Neural progenitor cell (in vitro differentiated cells): ENCODE results near the gene DAB2. TPM values are rescaled to one million over a fixed set of nuclear protein-coding genes. Genes with fewer than 3 reads are reported as not detected.

Source experiments
- DNase-seq: peaks from one replicate; pipeline ENCODE4 v3.0.0-alpha.2; 2016; ENCODE audit warnings: low spot score
- H2AFZ ChIP-seq: fragments of 200-600 bp; sonication (generic); replicated peaks from 2 replicates; pipeline ENCODE4 v1.6.1; 2016; ENCODE audit warnings: antibody characterized with exemption
- H3F3A ChIP-seq: fragments of 200-600 bp; sonication (generic); 2 replicates; pipeline ENCODE4 v1.6.1; 2016; ENCODE audit warnings: antibody characterized with exemption, low read depth
- H3K27ac ChIP-seq: fragments of 200-600 bp; sonication (generic); 2 replicates; pipeline ENCODE4 v1.5.1; 2016; ENCODE audit warnings: mild to moderate bottlenecking
- H3K27me3 ChIP-seq: fragments of 200-600 bp; sonication (generic); 2 replicates; pipeline ENCODE4 v1.6.1; 2016; ENCODE audit warnings: mild to moderate bottlenecking, moderate library complexity
- H3K36me3 ChIP-seq: fragments of 200-600 bp; sonication (generic); 2 replicates; pipeline ENCODE4 v1.5.1; 2016
- H3K4me1 ChIP-seq: fragments of 200-600 bp; sonication (generic); 2 replicates; pipeline ENCODE4 v1.6.1; 2016; ENCODE audit warnings: mixed run types
- H3K4me2 ChIP-seq: fragments of 200-600 bp; sonication (generic); 2 replicates; pipeline ENCODE4 v1.6.1; 2016
- H3K4me3 ChIP-seq: fragments of 200-600 bp; sonication (generic); 2 replicates; pipeline ENCODE4 v1.5.1; 2016
- H3K79me2 ChIP-seq: fragments of 200-600 bp; sonication (generic); 2 replicates; pipeline ENCODE4 v1.6.1; 2016; ENCODE audit warnings: low read depth
- H3K9ac ChIP-seq: fragments of 200-600 bp; sonication (generic); 2 replicates; pipeline ENCODE4 v1.6.1; 2016
- H3K9me3 ChIP-seq: fragments of 200-600 bp; sonication (generic); 2 replicates; pipeline ENCODE4 v1.5.1; 2016; ENCODE audit warnings: low read depth
- H4K20me1 ChIP-seq: fragments of 200-600 bp; sonication (generic); 2 replicates; pipeline ENCODE4 v1.6.1; 2016; ENCODE audit warnings: low read depth
- H3K27ac Mint-ChIP-seq: 3 replicates; pipeline ENCODE4 v1.8.0; 2021; ENCODE audit warnings: mixed read lengths
- H3K27me3 Mint-ChIP-seq: 2 replicates; pipeline ENCODE4 v1.8.0; 2022; ENCODE audit warnings: low read depth, mild to moderate bottlenecking, inconsistent platforms, moderate library complexity, mixed read lengths; ENCODE audit not compliant: insufficient read depth
- H3K36me3 Mint-ChIP-seq: 3 replicates; pipeline ENCODE4 v1.8.0; 2021; ENCODE audit warnings: mixed read lengths
- H3K4me1 Mint-ChIP-seq: 3 replicates; pipeline ENCODE4 v1.8.0; 2021; ENCODE audit warnings: mixed read lengths
- H3K4me3 Mint-ChIP-seq: 3 replicates; pipeline ENCODE4 v1.8.0; 2021; ENCODE audit warnings: mild to moderate bottlenecking, moderate library complexity, mixed read lengths
- H3K9me3 Mint-ChIP-seq: 3 replicates; pipeline ENCODE4 v1.8.0; 2020; ENCODE audit warnings: mixed read lengths
- CTCF ChIP-seq: fragments of 200-600 bp; sonication (generic); IDR thresholded peaks from 2 replicates; pipeline ENCODE4 v1.5.1; 2017; ENCODE audit warnings: antibody characterized with exemption, mild to moderate bottlenecking
- EZH2 ChIP-seq: fragments of 200-600 bp; sonication (generic); IDR thresholded peaks from 2 replicates; pipeline ENCODE4 v1.6.1; 2017; ENCODE audit warnings: antibody characterized with exemption, mild to moderate bottlenecking, moderate library complexity
- EZH2phosphoT487 ChIP-seq: fragments of 200-600 bp; sonication (generic); IDR thresholded peaks from 2 replicates; pipeline ENCODE4 v1.6.1; 2017; ENCODE audit warnings: antibody characterized with exemption
- total RNA-seq: library from RNA; depleted of rRNA; stranded (reverse); fragments of >200 nt; gene quantifications from 2 replicates; pipeline ENCODE4 v1.2.3, GENCODE V29; 2015; ENCODE audit warnings: low replicate concordance

DAB2 gene
- total RNA-seq, 1 donor from 2014 or later, result 9.9 TPM

- TF ChIP-seq CTCF (no peak), EZH2 (no peak), EZH2phosphoT487 (no peak)
- Mint-ChIP-seq H3K4me3 (no peak overlapping the region), H3K27ac (no peak overlapping the region), H3K36me3 (no peaks in the 10 kb centered on the region), H3K27me3 (peaks cover 2% of the 10 kb centered on the region), H3K4me1 (no peaks in the 10 kb centered on the region), H3K9me3 (no peaks in the 10 kb centered on the region)
- H3K27ac ChIP-seq, result no peak overlapping the region
- no peaks in the 10 kb centered on the region for H4K20me1 ChIP-seq
- H3K27me3 ChIP-seq, result no peaks in the 10 kb centered on the region
- H3K36me3 ChIP-seq, result no peaks in the 10 kb centered on the region
- H3K4me3 ChIP-seq, result no peak overlapping the region
- H3K4me1 ChIP-seq, result no peaks in the 10 kb centered on the region
- H2AFZ ChIP-seq, result no peak overlapping the region
- no peaks in the 10 kb centered on the region for H3K9me3 ChIP-seq
- H3K79me2 ChIP-seq, result no peaks in the 10 kb centered on the region
- no peak overlapping the region for H3K4me2 ChIP-seq
- no peaks in the 10 kb centered on the region for H3F3A ChIP-seq
- DNase-seq, result no peak
- H3K9ac ChIP-seq, result no peak overlapping the region
These were observed 57.1 kb downstream of the DAB2 start for GRCh38 chr5:39367711-39368110.

- H4K20me1 ChIP-seq, result no peaks in the 10 kb centered on the region
- no peak within 1 kb of the TSS for H3K27ac ChIP-seq
- DNase-seq, result no peak
- H3F3A ChIP-seq, result no peaks in the 10 kb centered on the region
- Mint-ChIP-seq H3K4me3 (no peak within 1 kb of the TSS), H3K36me3 (no peaks in the 10 kb centered on the region), H3K27ac (no peak within 1 kb of the TSS), H3K27me3 (peaks cover 2% of the 10 kb centered on the region), H3K4me1 (no peaks in the 10 kb centered on the region), H3K9me3 (no peaks in the 10 kb centered on the region)
- no peak within 1 kb of the TSS for H3K4me3 ChIP-seq
- no peak within 1 kb of the TSS for H3K4me2 ChIP-seq
- no peaks in the 10 kb centered on the region for H3K9me3 ChIP-seq
- no peaks in the 10 kb centered on the region for H3K27me3 ChIP-seq
- no peaks in the 10 kb centered on the region for H3K36me3 ChIP-seq
- no peak within 1 kb of the TSS for H2AFZ ChIP-seq
- H3K4me1 ChIP-seq, result no peaks in the 10 kb centered on the region
- no peaks in the 10 kb centered on the region for H3K79me2 ChIP-seq
- TF ChIP-seq CTCF, result no peak
- TF ChIP-seq EZH2, result no peak
- TF ChIP-seq EZH2phosphoT487, result no peak
- H3K9ac ChIP-seq, result no peak within 1 kb of the TSS
These were observed 60.4 kb downstream of the DAB2 start, which contains the start of gene C9 for GRCh38 chr5:39364367-39364766. Gene C9, minus strand, starts transcription at chr5:39364495. Its CDS starts 31 bp downstream, at chr5:39364464.

GRCh38 chr5:39363217-39363616 lies 61.6 kb downstream of the DAB2 start:
- no peaks in the 10 kb centered on the region for H3K27me3 ChIP-seq
- TF ChIP-seq CTCF (no peak), EZH2 (no peak), EZH2phosphoT487 (no peak)
- Mint-ChIP-seq H3K4me3 (no peak overlapping the region), H3K9me3 (no peaks in the 10 kb centered on the region), H3K36me3 (no peaks in the 10 kb centered on the region), H3K27me3 (peaks cover 2% of the 10 kb centered on the region), H3K27ac (no peak overlapping the region), H3K4me1 (no peaks in the 10 kb centered on the region)
- no peaks in the 10 kb centered on the region for H3K79me2 ChIP-seq
- no peak overlapping the region for H3K4me3 ChIP-seq
- H3K9me3 ChIP-seq, result no peaks in the 10 kb centered on the region
- H3K4me1 ChIP-seq, result no peaks in the 10 kb centered on the region
- no peak overlapping the region for H2AFZ ChIP-seq
- DNase-seq, result no peak
- H3K4me2 ChIP-seq, result no peak overlapping the region
- no peaks in the 10 kb centered on the region for H4K20me1 ChIP-seq
- H3F3A ChIP-seq, result no peaks in the 10 kb centered on the region
- no peak overlapping the region for H3K9ac ChIP-seq
- no peak overlapping the region for H3K27ac ChIP-seq
- no peaks in the 10 kb centered on the region for H3K36me3 ChIP-seq
